Measurements from ENCODE around the gene HOXD3. TPM values are rescaled to one million over a fixed set of nuclear protein-coding genes. Genes with fewer than 3 reads are reported as not detected.

HOXD3 gene
- polyA plus RNA-seq, 1 of the 3 experiments (the other 2 are of a cell fraction): 0.81 TPM

- no peak overlapping the region for H3K4me3 ChIP-seq (ENCODE audit: low read depth in 2 of 2, low read length in 1 of 2)
- DNase-seq: no peak
- no peaks in the 10 kb centered on the region for H4K20me1 ChIP-seq (ENCODE audit: insufficient read depth)
- no peak overlapping the region for H2AFZ ChIP-seq (ENCODE audit: low read depth)
- no peak overlapping the region for H3K9ac ChIP-seq
- H3K9me2 ChIP-seq: no peaks in the 10 kb centered on the region
- TF ChIP-seq JUND (IDR thresholded peaks at IDR 0.05) (no peak), CHD2 (IDR thresholded peaks at IDR 0.05; ENCODE audit: low read length, partially characterized antibody) (no peak), EP300 (IDR thresholded peaks at IDR 0.05; ENCODE audit: borderline replicate concordance in 1 of 2, low read depth in 1 of 2, low read length in 1 of 2) (no peak), TCF12 (IDR thresholded peaks at IDR 0.05) (no peak), REST (IDR thresholded peaks at IDR 0.05; ENCODE audit: low read depth, low read length) (no peak), FOSL2 (IDR thresholded peaks at IDR 0.05; ENCODE audit: borderline replicate concordance, low read depth) (no peak), FOXJ3 (CRISPR knock-in tag; IDR thresholded peaks at IDR 0.05) (no peak), RXRA (IDR thresholded peaks at IDR 0.05; ENCODE audit: borderline replicate concordance, low read depth) (no peak), EZH2phosphoT487 (IDR thresholded peaks at IDR 0.05; ENCODE audit: borderline replicate concordance, low read depth) (no peak), SMC3 (IDR thresholded peaks at IDR 0.05; ENCODE audit: low read depth, low read length) (no peak), RCOR1 (IDR thresholded peaks at IDR 0.05; ENCODE audit: low read length) (no peak), POLR2AphosphoS5 (IDR thresholded peaks at IDR 0.05; ENCODE audit: low read depth, low read length) (no peak), NFIC (IDR thresholded peaks at IDR 0.05; ENCODE audit: borderline replicate concordance) (no peak), FOXM1 (IDR thresholded peaks at IDR 0.05; ENCODE audit: low read depth) (no peak), IRF3 (IDR thresholded peaks at IDR 0.05; ENCODE audit: low read depth, low read length) (no peak), MAX (IDR thresholded peaks at IDR 0.05; ENCODE audit: low read depth) (no peak), YY1 (IDR thresholded peaks at IDR 0.05; ENCODE audit: low read depth) (no peak)
- TF ChIP-seq, protein P1, sequence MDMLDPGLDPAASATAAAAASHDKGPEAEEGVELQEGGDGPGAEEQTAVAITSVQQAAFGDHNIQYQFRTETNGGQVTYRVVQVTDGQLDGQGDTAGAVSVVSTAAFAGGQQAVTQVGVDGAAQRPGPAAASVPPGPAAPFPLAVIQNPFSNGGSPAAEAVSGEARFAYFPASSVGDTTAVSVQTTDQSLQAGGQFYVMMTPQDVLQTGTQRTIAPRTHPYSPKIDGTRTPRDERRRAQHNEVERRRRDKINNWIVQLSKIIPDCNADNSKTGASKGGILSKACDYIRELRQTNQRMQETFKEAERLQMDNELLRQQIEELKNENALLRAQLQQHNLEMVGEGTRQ (IDR thresholded peaks at IDR 0.05; ENCODE audit: borderline replicate concordance, low read depth, low read length): no peak
- H3K4me2 ChIP-seq: no peak overlapping the region
- no peaks in the 10 kb centered on the region for H3K9me3 ChIP-seq
- CTCF ChIA-PET: interaction anchor here (1.7 kb wide), 1 partner anchor 390 kb away, joined by 4 read pairs; no protein-coding TSS in a partner anchor
- no peak overlapping the region for H3K27ac ChIP-seq (ENCODE audit: low read depth in 2 of 2, low read length in 1 of 2)
- POLR2A ChIA-PET: no interaction called here
- WGBS (ENCODE audit: low lambda C conversion rate): 85% methylated on average over 12 of the region's 12 CpGs
- peaks cover 0 to 3% of the 10 kb centered on the region in 2 experiments; a peak in 1 of 4 replicates for H3K4me1 ChIP-seq (ENCODE audit: control insufficient read depth in 1 of 2, insufficient read depth in 2 of 2, low read depth in 1 of 2, low read length in 1 of 2)
- no peaks in the 10 kb centered on the region for H3F3A ChIP-seq (replicated peaks; ENCODE audit: insufficient read depth)
- no peaks in the 10 kb centered on the region for H3K79me2 ChIP-seq (ENCODE audit: insufficient read depth)
- peaks cover 0 to 3% of the 10 kb centered on the region in 2 experiments for H3K36me3 ChIP-seq (replicated peaks in 1 of 2; ENCODE audit: control insufficient read depth in 1 of 2, insufficient read depth in 2 of 2, low read length in 1 of 2)
- no peaks in the 10 kb centered on the region for H3K27me3 ChIP-seq (ENCODE audit: insufficient read depth)
Observed at GRCh38 chr2:176163672-176164056, 6.6 kb downstream of the HOXD3 start.
